ENCODE data around the gene TPRG1.

GRCh38 chr3:189171707-189172106, at the start of gene TPRG1:
- TF ChIP-seq CTCF (IDR thresholded peaks at IDR 0.05) (no peak), EZH2phosphoT487 (IDR thresholded peaks at IDR 0.05) (no peak), EZH2 (IDR thresholded peaks at IDR 0.05) (no peak)

Measured in neural progenitor cell (in vitro differentiated cells).